VCaP (cell line): ENCODE data around the gene ABCC3.

Source experiments
- H3K27ac ChIP-seq: fragments of 450-650 bp; 2 replicates; pipeline ENCODE4 v1.5.1; 2017
- CTCF ChIP-seq: fragments of 450-650 bp; conservative IDR thresholded peaks from 2 replicates; pipeline ENCODE4 v1.5.1; 2017; ENCODE audit warnings: mild to moderate bottlenecking, moderate library complexity

ABCC3 gene

GRCh38 chr17:50651661-50652060 lies 17.0 kb downstream of the ABCC3 start:
- no peak overlapping the region for H3K27ac ChIP-seq
- no peak for TF ChIP-seq CTCF

GRCh38 chr17:50653738-50654137 lies 19.1 kb downstream of the ABCC3 start:
- H3K27ac ChIP-seq, result no peak overlapping the region
- TF ChIP-seq CTCF, result no peak

- no peak overlapping the region for H3K27ac ChIP-seq
- TF ChIP-seq CTCF, result no peak
These were observed 21.8 kb downstream of the ABCC3 start for GRCh38 chr17:50656509-50656908.

DNA sequence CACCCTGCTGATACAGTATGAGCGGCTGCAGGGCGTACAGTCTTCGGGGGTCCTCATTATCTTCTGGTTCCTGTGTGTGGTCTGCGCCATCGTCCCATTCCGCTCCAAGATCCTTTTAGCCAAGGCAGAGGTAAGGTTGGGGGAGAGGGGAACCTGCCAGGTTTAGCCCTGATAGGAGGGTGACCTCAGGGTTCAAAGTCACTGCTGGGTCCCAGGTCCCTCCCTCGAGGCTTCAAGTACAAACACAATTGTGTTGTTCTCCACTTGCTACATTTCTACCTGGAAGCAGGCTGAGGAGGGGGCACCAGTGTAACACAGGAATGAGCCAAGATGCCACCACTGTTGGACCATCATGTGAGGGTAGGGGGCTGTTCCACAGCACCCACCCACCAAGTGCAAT lies 22.4 kb downstream of the ABCC3 start:
- H3K27ac ChIP-seq, result no peak overlapping the region
- no peak for TF ChIP-seq CTCF

DNA sequence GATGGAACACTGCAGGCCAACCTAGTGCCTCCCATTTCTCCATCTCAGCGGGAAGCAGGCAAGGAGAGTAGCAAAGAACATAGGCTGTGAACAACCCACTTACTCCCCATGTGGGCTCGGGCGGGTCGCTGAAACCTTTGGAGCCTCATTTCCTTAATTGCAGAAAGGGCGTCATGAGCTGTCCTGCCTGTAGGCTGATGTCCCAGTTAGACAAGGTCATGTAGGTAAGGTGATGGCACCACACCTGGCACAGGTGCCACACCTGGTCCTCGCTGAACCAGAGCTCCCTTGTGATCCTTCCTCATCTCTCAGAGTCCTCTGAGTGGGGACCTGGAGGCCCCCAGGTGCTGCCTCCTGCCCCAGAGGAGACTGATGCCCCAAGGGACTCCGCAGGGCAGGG lies 22.9 kb downstream of the ABCC3 start:
- no peak for TF ChIP-seq CTCF
- no peak overlapping the region for H3K27ac ChIP-seq

DNA sequence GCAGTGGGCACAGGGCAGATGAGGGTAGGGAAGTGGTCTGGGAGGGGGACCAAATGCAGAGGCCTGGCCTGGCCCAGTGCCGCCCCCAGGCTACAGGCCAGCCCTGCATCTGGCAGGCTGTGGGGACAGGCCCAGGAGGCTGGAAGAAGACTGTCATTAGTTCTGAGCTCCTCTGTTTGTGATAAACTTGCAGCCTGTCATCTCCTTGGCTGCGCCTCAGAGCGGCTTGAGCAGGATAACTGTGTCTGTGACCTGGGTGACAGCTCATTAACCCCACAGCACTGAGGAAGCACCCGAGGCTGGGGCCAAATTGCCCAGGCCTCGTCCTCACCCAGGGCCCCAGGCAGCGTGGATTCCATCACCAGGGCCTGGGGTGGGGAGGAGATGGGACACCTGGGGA lies 23.9 kb downstream of the ABCC3 start:
- H3K27ac ChIP-seq, result no peak overlapping the region
- no peak for TF ChIP-seq CTCF

DNA sequence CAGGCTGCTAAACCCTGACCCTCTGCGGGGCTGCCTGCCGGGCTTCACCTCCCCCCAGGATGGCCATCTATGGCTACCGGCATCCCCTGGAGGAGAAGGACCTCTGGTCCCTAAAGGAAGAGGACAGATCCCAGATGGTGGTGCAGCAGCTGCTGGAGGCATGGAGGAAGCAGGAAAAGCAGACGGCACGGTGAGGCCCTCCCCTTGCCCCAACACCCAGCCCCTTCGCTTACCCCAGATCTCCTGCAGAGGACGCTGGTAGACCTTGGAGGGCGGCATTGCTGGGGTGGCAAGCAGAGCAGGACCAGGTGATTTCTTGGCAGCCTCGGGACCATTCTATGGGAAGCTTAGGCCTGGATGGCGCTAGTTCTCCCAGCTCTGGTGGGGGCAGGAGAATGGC lies 24.5 kb downstream of the ABCC3 start:
- TF ChIP-seq CTCF, result no peak
- no peak overlapping the region for H3K27ac ChIP-seq
